Measurements from ENCODE around the gene PCDHB14. TPM values are rescaled to one million over a fixed set of nuclear protein-coding genes. Genes with fewer than 3 reads are reported as not detected.
"Not testable (repeated sequence)": the region's sequence is repeated elsewhere in the genome, so short reads cannot be mapped to it uniquely, and the experiment has no call there.

The PCDHB14 gene
- total RNA-seq, 1 experiment from 2014 or later, result 0.40 TPM

- in situ Hi-C loops (cut with HindIII; ENCODE audit: low pct_unique_long_range_greater_than_20kb, low sequenced_read_pairs); DNase-seq (ENCODE audit: low read depth, low spot score): not testable (repeated sequence)
Measured at GRCh38 chr5:141246971-141247370, 23.8 kb downstream of the PCDHB14 start.

GRCh38 chr5:141247434-141247833, 24.3 kb downstream of the PCDHB14 start:
- in situ Hi-C loops (cut with HindIII; ENCODE audit: low pct_unique_long_range_greater_than_20kb, low sequenced_read_pairs); DNase-seq (ENCODE audit: low read depth, low spot score): not testable (repeated sequence)

DNA sequence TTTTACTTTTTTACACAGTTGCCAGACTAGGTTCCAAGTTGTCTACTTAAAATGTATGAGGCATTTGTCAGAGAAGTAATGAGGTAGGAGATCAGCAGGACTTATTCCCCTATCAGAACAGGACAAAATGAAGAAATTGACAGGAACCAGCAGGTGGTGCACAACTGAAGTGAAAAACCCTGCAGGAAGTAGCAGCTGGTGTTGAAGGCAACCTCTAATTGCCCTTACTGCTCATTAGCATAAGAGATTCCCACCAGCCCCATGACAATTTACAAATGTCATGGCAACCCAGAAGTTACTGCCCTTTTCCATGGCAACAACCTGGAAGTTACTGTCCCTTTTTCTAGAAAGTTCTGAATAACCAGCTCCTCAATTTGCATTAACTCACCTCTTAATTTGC, 27.4 kb downstream of the PCDHB14 start:
- DNase-seq (ENCODE audit: low read depth, low spot score), result no peak
- in situ Hi-C loops (cut with HindIII; ENCODE audit: low pct_unique_long_range_greater_than_20kb, low sequenced_read_pairs), result no loop called here

DNA sequence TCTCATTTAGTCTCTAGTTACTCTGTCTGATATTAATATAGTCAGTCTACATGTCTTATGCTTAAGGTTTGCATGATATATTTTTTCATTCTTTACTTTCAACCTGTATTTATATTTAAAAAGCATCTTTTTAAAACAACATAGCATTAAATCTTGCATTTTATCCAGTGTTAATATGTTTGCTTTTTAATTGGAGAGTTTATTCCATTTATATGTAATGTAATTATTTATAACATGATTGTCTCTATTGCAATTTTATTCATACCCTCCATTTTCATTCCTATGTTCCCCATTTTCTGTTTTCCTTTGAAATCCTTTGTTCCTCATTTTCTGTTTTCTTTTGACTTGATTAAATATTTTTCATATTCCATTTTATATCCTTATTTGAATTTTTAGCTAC, 35.3 kb downstream of the PCDHB14 start:
- in situ Hi-C loops (cut with HindIII; ENCODE audit: low pct_unique_long_range_greater_than_20kb, low sequenced_read_pairs), result no loop called here
- no peak for DNase-seq (ENCODE audit: low read depth, low spot score)

- no peak for DNase-seq (ENCODE audit: low read depth, low spot score)
- in situ Hi-C loops (cut with HindIII; ENCODE audit: low pct_unique_long_range_greater_than_20kb, low sequenced_read_pairs), result no loop called here
Measured at GRCh38 chr5:141258948-141259347, 35.8 kb downstream of the PCDHB14 start.

DNA sequence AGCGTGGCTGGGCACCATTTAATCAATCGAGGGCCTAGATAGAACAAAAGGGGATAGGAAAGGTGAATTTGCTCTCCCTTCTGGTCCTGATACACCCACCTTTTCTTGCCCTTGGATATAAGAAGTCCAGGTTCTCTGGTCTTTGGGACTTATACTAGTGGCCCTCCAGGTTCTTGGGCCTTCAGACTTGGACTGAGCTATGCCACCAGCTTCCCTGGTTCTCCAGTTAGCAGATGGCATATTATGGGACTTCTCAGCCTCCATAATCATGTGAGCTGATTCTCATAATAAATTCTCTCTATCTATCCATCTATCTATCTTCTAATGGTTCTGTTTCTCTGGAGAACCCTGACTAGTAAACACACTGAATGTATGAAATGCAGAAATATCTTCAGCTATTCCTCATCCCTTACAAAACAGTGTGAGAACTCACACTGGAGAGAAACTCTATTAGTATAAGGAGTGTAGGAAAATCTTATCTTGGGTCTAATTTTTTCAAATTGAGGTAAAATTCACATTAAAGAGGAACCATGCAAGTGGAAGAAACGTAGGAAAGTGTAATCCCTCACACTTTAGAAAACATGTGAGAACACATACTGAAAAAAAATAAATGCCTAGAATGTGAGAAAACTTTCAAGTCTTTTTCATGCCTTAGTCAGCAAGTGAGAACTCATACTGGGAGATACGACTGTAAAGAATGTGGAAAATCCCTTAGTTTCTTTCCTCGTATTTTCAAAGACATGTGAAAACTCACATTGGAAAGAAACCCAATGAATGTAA, 37.5 kb downstream of the PCDHB14 start:
- no peak for DNase-seq (ENCODE audit: low read depth, low spot score)
- in situ Hi-C loops (cut with HindIII; ENCODE audit: low pct_unique_long_range_greater_than_20kb, low sequenced_read_pairs), result no loop called here

DNA sequence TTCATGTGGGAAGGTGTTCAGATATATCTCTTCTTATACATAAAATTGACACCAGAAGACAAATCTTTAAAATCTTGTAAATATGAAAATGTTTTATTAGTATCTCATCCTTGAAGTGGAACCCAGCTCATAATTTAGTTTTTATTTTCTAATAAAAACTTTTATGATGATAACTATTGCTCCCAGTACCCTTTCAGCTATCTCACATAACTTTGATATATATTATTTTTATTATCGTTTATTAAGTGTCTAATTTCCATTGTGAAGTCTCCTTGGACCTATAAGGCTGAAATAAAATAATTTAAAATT, 38.0 kb downstream of the PCDHB14 start:
- no peak for DNase-seq (ENCODE audit: low read depth, low spot score)
- in situ Hi-C loops (cut with HindIII; ENCODE audit: low pct_unique_long_range_greater_than_20kb, low sequenced_read_pairs), result no loop called here

- in situ Hi-C loops (cut with HindIII; ENCODE audit: low pct_unique_long_range_greater_than_20kb, low sequenced_read_pairs), result no loop called here
- DNase-seq (ENCODE audit: low read depth, low spot score), result no peak
Measured at GRCh38 chr5:141269195-141269594, 46.1 kb downstream of the PCDHB14 start.

GRCh38 chr5:141272906-141273305, 49.8 kb downstream of the PCDHB14 start:
- DNase-seq (ENCODE audit: low read depth, low spot score), result peak; percentile 25
- in situ Hi-C loops (cut with HindIII; ENCODE audit: low pct_unique_long_range_greater_than_20kb, low sequenced_read_pairs), result no loop called here

Other genes starting within 250 kb of the PCDHB14 start
- gene PCDHB1, start 172.0 kb upstream of the PCDHB14 start, total RNA-seq (2014; rRNA removed; shearing (Covaris generic)), result not detected in 2 replicates
- 0.95 and 1.8 TPM in 2 replicates for gene PCDHB2, start 128.7 kb upstream of the PCDHB14 start, total RNA-seq (2014; rRNA removed; shearing (Covaris generic))
- 0.13 and 0.21 TPM in 2 replicates for gene PCDHB3, start 122.9 kb upstream of the PCDHB14 start, total RNA-seq (2014; rRNA removed; shearing (Covaris generic))
- gene PCDHB4, start 101.5 kb upstream of the PCDHB14 start, total RNA-seq (2014; rRNA removed; shearing (Covaris generic)), result 0.40 and 0.43 TPM in 2 replicates
- 2.0 and 3.1 TPM in 2 replicates for gene PCDHB5, start 88.1 kb upstream of the PCDHB14 start, total RNA-seq (2014; rRNA removed; shearing (Covaris generic))
- 0.21 and 0.43 TPM in 2 replicates for gene PCDHB6, start 73.3 kb upstream of the PCDHB14 start, total RNA-seq (2014; rRNA removed; shearing (Covaris generic))
- 0.24 and 0.29 TPM in 2 replicates for gene PCDHB7, start 50.7 kb upstream of the PCDHB14 start, total RNA-seq (2014; rRNA removed; shearing (Covaris generic))
- gene PCDHB8, start 45.6 kb upstream of the PCDHB14 start, total RNA-seq (2014; rRNA removed; shearing (Covaris generic)), result 0.43 and 0.74 TPM in 2 replicates
- gene PCDHB16, start 41.0 kb upstream of the PCDHB14 start, total RNA-seq (2014; rRNA removed; shearing (Covaris generic)), result 0.55 and 0.75 TPM in 2 replicates
- 0.05 and 0.90 TPM in 2 replicates for gene PCDHB9, start 36.2 kb upstream of the PCDHB14 start, total RNA-seq (2014; rRNA removed; shearing (Covaris generic))
- gene PCDHB10, start 31.0 kb upstream of the PCDHB14 start, total RNA-seq (2014; rRNA removed; shearing (Covaris generic)), result 0.37 and 0.40 TPM in 2 replicates
- gene PCDHB11, start 23.7 kb upstream of the PCDHB14 start, total RNA-seq (2014; rRNA removed; shearing (Covaris generic)), result 0.55 and 0.75 TPM in 2 replicates
- gene PCDHB12, start 14.6 kb upstream of the PCDHB14 start, total RNA-seq (2014; rRNA removed; shearing (Covaris generic)), result 0.24 and 0.42 TPM in 2 replicates
- gene PCDHB13, start 9.4 kb upstream of the PCDHB14 start, total RNA-seq (2014; rRNA removed; shearing (Covaris generic)), result 0.66 and 0.77 TPM in 2 replicates
- gene PCDHB15, start 22.1 kb downstream of the PCDHB14 start, total RNA-seq (2014; rRNA removed; shearing (Covaris generic)), result 1.1 and 1.6 TPM in 2 replicates
- gene SLC25A2, start 80.7 kb downstream of the PCDHB14 start, total RNA-seq (2014; rRNA removed; shearing (Covaris generic)), result 0.11 TPM in 1 of 2 replicates, not detected in the other
- gene TAF7, start 97.4 kb downstream of the PCDHB14 start, total RNA-seq (2014; rRNA removed; shearing (Covaris generic)), result 60.5 and 60.9 TPM in 2 replicates
- 0.63 and 0.67 TPM in 2 replicates for gene PCDHGA1, start 107.2 kb downstream of the PCDHB14 start, total RNA-seq (2014; rRNA removed; shearing (Covaris generic))
- gene PCDHGA2, start 115.4 kb downstream of the PCDHB14 start, total RNA-seq (2014; rRNA removed; shearing (Covaris generic)), result 1.7 and 2.0 TPM in 2 replicates
- gene PCDHGA3, start 120.5 kb downstream of the PCDHB14 start, total RNA-seq (2014; rRNA removed; shearing (Covaris generic)), result 0.32 TPM in 1 of 2 replicates, not detected in the other
- gene PCDHGB1, start 126.8 kb downstream of the PCDHB14 start, total RNA-seq (2014; rRNA removed; shearing (Covaris generic)), result 1.2 and 1.6 TPM in 2 replicates
- gene PCDHGA4, start 131.7 kb downstream of the PCDHB14 start, total RNA-seq (2014; rRNA removed; shearing (Covaris generic)), result 1.4 and 1.6 TPM in 2 replicates
- 1.5 and 1.7 TPM in 2 replicates for gene PCDHGB2, start 136.7 kb downstream of the PCDHB14 start, total RNA-seq (2014; rRNA removed; shearing (Covaris generic))
- 0.56 and 0.66 TPM in 2 replicates for gene PCDHGA5, start 140.8 kb downstream of the PCDHB14 start, total RNA-seq (2014; rRNA removed; shearing (Covaris generic))
- gene PCDHGB3, start 146.9 kb downstream of the PCDHB14 start, total RNA-seq (2014; rRNA removed; shearing (Covaris generic)), result 0.21 and 0.53 TPM in 2 replicates
- 1.8 and 2.4 TPM in 2 replicates for gene PCDHGA6, start 150.5 kb downstream of the PCDHB14 start, total RNA-seq (2014; rRNA removed; shearing (Covaris generic))
- gene PCDHGA7, start 159.4 kb downstream of the PCDHB14 start, total RNA-seq (2014; rRNA removed; shearing (Covaris generic)), result 0.71 and 1.6 TPM in 2 replicates
- 0.08 and 0.26 TPM in 2 replicates for gene PCDHGB4, start 164.4 kb downstream of the PCDHB14 start, total RNA-seq (2014; rRNA removed; shearing (Covaris generic))
- gene PCDHGA8, start 169.3 kb downstream of the PCDHB14 start, total RNA-seq (2014; rRNA removed; shearing (Covaris generic)), result 0.05 and 0.13 TPM in 2 replicates
- 0.29 and 0.50 TPM in 2 replicates for gene PCDHGB5, start 174.6 kb downstream of the PCDHB14 start, total RNA-seq (2014; rRNA removed; shearing (Covaris generic))
- gene PCDHGA9, start 179.4 kb downstream of the PCDHB14 start, total RNA-seq (2014; rRNA removed; shearing (Covaris generic)), result 0.03 and 0.45 TPM in 2 replicates
- gene PCDHGB6, start 184.7 kb downstream of the PCDHB14 start, total RNA-seq (2014; rRNA removed; shearing (Covaris generic)), result 0.21 and 0.40 TPM in 2 replicates
- 0.18 and 0.21 TPM in 2 replicates for gene PCDHGA10, start 189.6 kb downstream of the PCDHB14 start, total RNA-seq (2014; rRNA removed; shearing (Covaris generic))
- 7.4 and 8.6 TPM in 2 replicates for gene PCDHGB7, start 194.3 kb downstream of the PCDHB14 start, total RNA-seq (2014; rRNA removed; shearing (Covaris generic))
- 0.21 and 0.58 TPM in 2 replicates for gene PCDHGA11, start 197.7 kb downstream of the PCDHB14 start, total RNA-seq (2014; rRNA removed; shearing (Covaris generic))
- 10.0 and 13.8 TPM in 2 replicates for gene PCDHGA12, start 207.2 kb downstream of the PCDHB14 start, total RNA-seq (2014; rRNA removed; shearing (Covaris generic))

All from SK-MEL-5 (cell line).